ENCODE data around the gene PHACTR2.
"Not testable (repeated sequence)": the region's sequence is repeated elsewhere in the genome, so short reads cannot be mapped to it uniquely, and the experiment has no call there.

Gene PHACTR2

DNA sequence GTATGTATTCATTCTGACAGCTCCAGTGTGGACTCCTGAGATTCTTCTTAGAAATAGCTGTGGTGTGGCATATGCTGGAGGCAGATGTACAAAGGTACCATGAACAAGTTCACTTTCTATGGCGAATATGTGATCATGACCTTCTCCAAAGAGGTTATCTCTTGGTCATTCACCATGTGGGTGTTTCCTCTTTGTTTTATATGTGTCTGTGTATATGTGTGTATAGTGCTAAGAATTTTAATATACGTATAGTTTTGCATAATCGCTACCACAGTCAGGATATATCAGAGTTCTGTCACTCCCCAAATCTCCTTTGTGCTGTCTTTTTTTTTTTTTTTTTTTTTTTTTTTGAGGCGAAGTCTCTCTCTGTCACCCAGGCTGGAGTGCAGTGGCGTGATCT lies 47.1 kb downstream of the PHACTR2 start:
- H3K27me3 ChIP-seq (ENCODE audit: control insufficient read depth, insufficient read depth, low read length): no peaks in the 10 kb centered on the region
- H3K9me3 ChIP-seq (ENCODE audit: control insufficient read depth, insufficient read depth, low read depth, low read length): peaks cover 2% of the 10 kb centered on the region; the same call in 1 of the 2 replicates
- peaks cover 37% of the 10 kb centered on the region for H3K36me3 ChIP-seq (ENCODE audit: control insufficient read depth, insufficient read depth, low read length)
- no peak overlapping the region for H3K9ac ChIP-seq (ENCODE audit: low read length)
- no peak overlapping the region for H3K4me3 ChIP-seq (ENCODE audit: low read depth, low read length)
- no peaks in the 10 kb centered on the region for H3K4me1 ChIP-seq (ENCODE audit: control insufficient read depth, insufficient read depth, low read length)
- no peak overlapping the region for H3K27ac ChIP-seq (ENCODE audit: low read depth, low read length)

DNA sequence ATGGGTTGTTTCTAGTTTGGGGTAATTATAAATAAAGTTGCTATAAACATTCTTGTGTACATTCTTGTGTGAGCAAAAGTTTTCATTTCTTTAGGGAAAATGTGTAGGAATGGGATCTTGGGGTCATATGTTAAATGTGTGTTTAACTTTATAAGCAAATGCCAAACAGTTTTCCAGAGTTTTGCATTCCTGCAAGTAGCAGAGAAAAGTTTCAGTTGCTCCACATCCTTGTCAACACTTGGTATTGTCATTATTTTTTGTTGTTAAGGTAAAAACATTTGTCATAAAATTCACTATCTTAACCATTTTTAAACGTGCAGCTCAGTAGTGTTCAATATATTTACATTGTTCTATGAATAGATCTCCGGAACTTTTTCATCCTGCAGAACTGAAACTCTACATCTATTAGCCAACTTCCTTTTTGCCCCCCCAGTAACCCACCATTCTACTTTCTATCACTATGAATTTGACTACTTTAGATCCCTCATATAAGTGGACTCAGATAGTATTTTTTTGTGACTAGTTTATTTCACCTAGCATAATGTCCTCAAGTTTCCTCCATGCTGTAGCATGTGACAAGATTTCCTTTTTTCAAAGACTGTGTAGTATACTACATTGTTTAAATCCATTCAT lies 48.4 kb downstream of the PHACTR2 start:
- Histone ChIP-seq H3K36me3 (ENCODE audit: control insufficient read depth, insufficient read depth, low read length) (peaks cover 28% of the 10 kb centered on the region), H3K9ac (ENCODE audit: low read length) (no peak overlapping the region), H3K27ac (ENCODE audit: low read depth, low read length) (no peak overlapping the region), H3K4me1 (ENCODE audit: control insufficient read depth, insufficient read depth, low read length) (no peaks in the 10 kb centered on the region), H3K27me3 (ENCODE audit: control insufficient read depth, insufficient read depth, low read length) (no peaks in the 10 kb centered on the region), H3K4me3 (ENCODE audit: low read depth, low read length) (no peak overlapping the region), H3K9me3 (ENCODE audit: control insufficient read depth, insufficient read depth, low read depth, low read length) (peaks cover 2% of the 10 kb centered on the region; the same call in 1 of the 2 replicates)

DNA sequence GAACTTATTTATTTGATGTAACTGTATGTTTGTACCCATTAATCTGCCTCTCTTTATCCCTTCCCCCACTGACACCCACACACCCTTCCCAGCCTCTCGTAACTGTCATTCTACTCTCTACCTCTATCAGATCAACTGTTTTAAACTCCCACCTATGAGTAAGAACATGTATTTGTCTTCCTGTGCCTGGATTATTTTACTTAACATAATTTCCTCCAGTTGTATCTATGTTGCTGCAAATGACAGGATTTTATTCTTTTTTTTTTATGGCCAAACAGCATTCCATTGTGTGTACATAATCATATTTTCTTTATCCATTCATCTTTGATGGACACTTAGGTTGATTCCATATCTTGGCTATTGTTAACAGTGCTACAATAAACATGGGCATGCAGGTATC lies 49.3 kb downstream of the PHACTR2 start:
- peaks cover 2% of the 10 kb centered on the region; the same call in 1 of the 2 replicates for H3K9me3 ChIP-seq (ENCODE audit: control insufficient read depth, insufficient read depth, low read depth, low read length)
- no peak overlapping the region for H3K9ac ChIP-seq (ENCODE audit: low read length)
- no peaks in the 10 kb centered on the region for H3K4me1 ChIP-seq (ENCODE audit: control insufficient read depth, insufficient read depth, low read length)
- no peaks in the 10 kb centered on the region for H3K27me3 ChIP-seq (ENCODE audit: control insufficient read depth, insufficient read depth, low read length)
- peaks cover 24% of the 10 kb centered on the region for H3K36me3 ChIP-seq (ENCODE audit: control insufficient read depth, insufficient read depth, low read length)
- H3K27ac ChIP-seq (ENCODE audit: low read depth, low read length): no peak overlapping the region
- no peak overlapping the region for H3K4me3 ChIP-seq (ENCODE audit: low read depth, low read length)

DNA sequence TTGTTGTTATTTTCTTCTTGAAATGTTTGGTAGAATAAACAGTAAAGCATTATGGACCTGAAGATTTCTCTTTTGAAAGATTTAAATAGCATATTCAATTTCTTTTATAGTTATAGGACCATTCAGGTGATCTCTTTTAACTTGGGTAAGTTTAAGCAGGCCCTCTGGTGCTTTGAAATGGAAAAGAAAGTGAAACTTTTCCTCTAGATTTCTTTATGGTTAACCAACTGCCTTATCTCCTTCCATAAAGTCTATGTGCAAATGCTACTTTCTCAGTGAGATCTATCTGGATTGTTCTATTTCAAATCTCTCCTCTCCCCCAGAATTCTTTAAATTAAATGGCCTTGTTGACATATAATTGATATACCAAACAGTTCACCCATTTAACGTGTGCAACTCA lies 54.0 kb downstream of the PHACTR2 start:
- no peaks in the 10 kb centered on the region for H3K9me3 ChIP-seq (ENCODE audit: control insufficient read depth, insufficient read depth, low read depth, low read length)
- no peak overlapping the region for H3K4me3 ChIP-seq (ENCODE audit: low read depth, low read length)

DNA sequence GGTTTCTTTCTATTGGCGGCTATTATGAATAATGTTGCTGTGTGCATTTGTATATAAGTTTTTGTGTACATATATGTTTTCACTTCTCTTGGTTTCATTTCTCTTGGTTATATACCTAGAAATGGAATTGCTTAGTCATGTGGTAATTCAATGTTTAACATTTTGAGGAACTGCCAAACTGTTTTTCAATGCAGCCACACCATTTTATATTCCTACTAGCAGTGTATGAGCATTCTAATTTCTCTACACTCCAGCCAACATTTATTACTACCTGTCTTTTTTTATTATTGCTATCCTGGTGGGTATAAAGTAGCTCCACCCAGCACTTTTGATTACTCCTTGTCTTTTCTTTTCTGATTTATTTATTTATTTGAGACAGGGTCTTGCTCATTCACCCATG lies 54.8 kb downstream of the PHACTR2 start:
- Histone ChIP-seq H3K9me3 (ENCODE audit: control insufficient read depth, insufficient read depth, low read depth, low read length) (no peaks in the 10 kb centered on the region), H3K9ac (ENCODE audit: low read length) (no peak overlapping the region), H3K4me1 (ENCODE audit: control insufficient read depth, insufficient read depth, low read length) (peaks cover 28% of the 10 kb centered on the region), H3K36me3 (ENCODE audit: control insufficient read depth, insufficient read depth, low read length) (no peaks in the 10 kb centered on the region), H3K4me3 (ENCODE audit: low read depth, low read length) (no peak overlapping the region), H3K27ac (ENCODE audit: low read depth, low read length) (no peak overlapping the region), H3K27me3 (ENCODE audit: control insufficient read depth, insufficient read depth, low read length) (no peaks in the 10 kb centered on the region)

More for the DNA sequence above, 54.0 kb downstream of the PHACTR2 start:
- Histone ChIP-seq H3K27me3 (ENCODE audit: control insufficient read depth, insufficient read depth, low read length) (no peaks in the 10 kb centered on the region), H3K4me1 (ENCODE audit: control insufficient read depth, insufficient read depth, low read length) (peaks cover 28% of the 10 kb centered on the region), H3K36me3 (ENCODE audit: control insufficient read depth, insufficient read depth, low read length) (no peaks in the 10 kb centered on the region), H3K27ac (ENCODE audit: low read depth, low read length) (no peak overlapping the region), H3K9ac (ENCODE audit: low read length) (no peak overlapping the region)

DNA sequence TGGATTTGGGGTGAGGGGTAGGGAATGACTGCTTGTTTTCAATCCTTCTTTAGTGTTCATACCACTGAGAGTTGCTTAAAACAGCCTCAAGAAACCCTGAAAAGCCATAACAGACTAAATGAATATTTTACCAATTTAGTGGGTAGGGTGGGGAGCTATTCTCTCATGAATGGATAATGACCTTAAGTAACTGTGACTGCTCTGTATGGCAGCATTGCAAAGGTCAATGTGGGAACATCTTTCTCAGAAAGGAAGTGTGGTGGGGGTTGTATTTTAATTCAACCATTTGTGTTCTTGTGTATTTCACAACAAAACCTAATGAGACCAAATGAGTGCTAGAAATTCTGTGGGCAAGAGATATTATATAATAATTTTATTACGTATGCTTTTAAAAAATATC lies 55.7 kb downstream of the PHACTR2 start:
- no peak overlapping the region for H3K4me3 ChIP-seq (ENCODE audit: low read depth, low read length)
- H3K9ac ChIP-seq (ENCODE audit: low read length): no peak overlapping the region
- peaks cover 28% of the 10 kb centered on the region for H3K4me1 ChIP-seq (ENCODE audit: control insufficient read depth, insufficient read depth, low read length)
- no peak overlapping the region for H3K27ac ChIP-seq (ENCODE audit: low read depth, low read length)
- H3K9me3 ChIP-seq (ENCODE audit: control insufficient read depth, insufficient read depth, low read depth, low read length): no peaks in the 10 kb centered on the region
- no peaks in the 10 kb centered on the region for H3K27me3 ChIP-seq (ENCODE audit: control insufficient read depth, insufficient read depth, low read length)
- no peaks in the 10 kb centered on the region for H3K36me3 ChIP-seq (ENCODE audit: control insufficient read depth, insufficient read depth, low read length)

DNA sequence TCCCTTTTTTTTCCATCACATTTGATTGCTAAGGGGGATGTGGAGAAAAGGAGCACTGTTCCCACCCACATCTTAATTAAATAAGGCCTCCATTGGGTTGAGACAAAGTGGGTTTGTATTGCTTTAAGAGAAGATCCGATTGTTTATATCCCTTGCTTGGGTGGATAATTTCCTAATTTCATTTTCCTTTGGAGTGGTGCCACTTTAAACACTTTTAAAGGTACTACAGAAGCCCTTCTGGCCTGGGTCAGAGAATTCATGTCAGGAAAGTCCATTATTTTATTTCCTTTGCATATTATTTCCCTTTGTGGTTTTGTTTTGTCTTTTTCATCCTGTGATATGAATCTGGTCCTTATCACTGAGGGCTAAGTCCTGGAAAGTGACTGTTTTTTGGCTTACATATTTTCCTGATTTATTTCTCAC lies 56.9 kb downstream of the PHACTR2 start:
- H3K9ac ChIP-seq (ENCODE audit: low read length): no peak overlapping the region
- peaks cover 28% of the 10 kb centered on the region for H3K4me1 ChIP-seq (ENCODE audit: control insufficient read depth, insufficient read depth, low read length)
- H3K27ac ChIP-seq (ENCODE audit: low read depth, low read length): no peak overlapping the region
- H3K27me3 ChIP-seq (ENCODE audit: control insufficient read depth, insufficient read depth, low read length): no peaks in the 10 kb centered on the region
- no peak overlapping the region for H3K4me3 ChIP-seq (ENCODE audit: low read depth, low read length)
- H3K36me3 ChIP-seq (ENCODE audit: control insufficient read depth, insufficient read depth, low read length): no peaks in the 10 kb centered on the region
- H3K9me3 ChIP-seq (ENCODE audit: control insufficient read depth, insufficient read depth, low read depth, low read length): no peaks in the 10 kb centered on the region

DNA sequence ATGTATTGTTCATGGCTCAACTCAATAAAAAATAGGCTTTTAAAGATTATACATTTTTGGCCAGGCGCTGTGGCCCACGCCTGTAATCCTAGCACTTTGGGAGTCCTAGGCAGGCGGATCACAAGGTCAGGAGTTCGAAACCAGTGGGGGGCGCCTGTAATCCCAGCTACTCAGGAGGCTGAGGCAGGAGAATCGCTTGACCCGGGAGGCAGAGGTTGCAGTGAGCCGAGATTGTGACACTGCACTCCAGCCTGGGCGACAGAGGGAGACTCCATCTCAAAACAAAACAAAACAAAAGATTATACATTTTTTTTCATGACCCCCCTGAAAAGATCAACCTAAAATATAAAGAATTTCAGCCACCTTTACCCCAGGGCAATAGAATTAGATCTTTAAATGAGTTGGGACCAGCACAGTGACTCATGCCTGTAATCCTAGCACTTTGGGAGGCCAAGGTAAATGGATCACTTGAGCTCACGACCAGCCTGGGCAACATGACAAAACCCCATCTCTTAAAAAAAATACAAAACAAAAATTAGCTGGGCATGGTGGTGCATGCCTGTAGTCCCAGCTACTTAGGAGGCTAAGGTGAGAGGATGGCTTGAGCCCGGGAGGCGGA lies 60.4 kb downstream of the PHACTR2 start:
- H3K27me3 ChIP-seq (ENCODE audit: control insufficient read depth, insufficient read depth, low read length); H3K9me3 ChIP-seq (ENCODE audit: control insufficient read depth, insufficient read depth, low read depth, low read length); H3K4me3 ChIP-seq (ENCODE audit: low read depth, low read length); H3K9ac ChIP-seq (ENCODE audit: low read length); H3K27ac ChIP-seq (ENCODE audit: low read depth, low read length); H3K36me3 ChIP-seq (ENCODE audit: control insufficient read depth, insufficient read depth, low read length): not testable (repeated sequence)
- peaks cover 37% of the 10 kb centered on the region for H3K4me1 ChIP-seq (ENCODE audit: control insufficient read depth, insufficient read depth, low read length)

DNA sequence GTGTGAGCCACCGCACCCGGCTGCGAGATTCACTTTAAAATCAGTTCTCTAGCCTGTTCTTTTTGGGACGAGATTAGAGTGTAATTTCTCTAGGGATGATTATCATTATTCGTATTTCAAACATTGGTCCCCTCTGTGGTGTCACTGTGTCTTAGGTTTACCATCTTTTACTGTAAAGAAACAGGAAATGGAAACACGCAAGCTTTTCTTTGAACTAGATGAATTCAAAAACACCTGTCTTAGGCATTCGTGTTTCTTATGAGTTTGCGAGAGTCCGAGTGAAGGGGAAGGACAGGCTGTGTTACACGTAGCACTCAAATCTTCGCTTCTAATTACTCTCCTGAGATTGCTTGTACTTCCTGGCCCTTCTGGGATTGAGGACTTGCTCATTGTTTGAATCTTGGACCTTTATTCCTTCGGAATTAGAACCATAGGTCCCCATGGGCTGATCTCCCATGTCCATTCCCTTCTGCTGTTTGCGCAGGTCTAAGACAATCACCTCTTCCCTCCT lies 61.6 kb downstream of the PHACTR2 start:
- Histone ChIP-seq H3K9ac (ENCODE audit: low read length) (no peak overlapping the region), H3K4me3 (ENCODE audit: low read depth, low read length) (no peak overlapping the region), H3K9me3 (ENCODE audit: control insufficient read depth, insufficient read depth, low read depth, low read length) (no peaks in the 10 kb centered on the region), H3K27ac (ENCODE audit: low read depth, low read length) (no peak overlapping the region), H3K36me3 (ENCODE audit: control insufficient read depth, insufficient read depth, low read length) (no peaks in the 10 kb centered on the region), H3K4me1 (ENCODE audit: control insufficient read depth, insufficient read depth, low read length) (peaks cover 40% of the 10 kb centered on the region), H3K27me3 (ENCODE audit: control insufficient read depth, insufficient read depth, low read length) (no peaks in the 10 kb centered on the region)

DNA sequence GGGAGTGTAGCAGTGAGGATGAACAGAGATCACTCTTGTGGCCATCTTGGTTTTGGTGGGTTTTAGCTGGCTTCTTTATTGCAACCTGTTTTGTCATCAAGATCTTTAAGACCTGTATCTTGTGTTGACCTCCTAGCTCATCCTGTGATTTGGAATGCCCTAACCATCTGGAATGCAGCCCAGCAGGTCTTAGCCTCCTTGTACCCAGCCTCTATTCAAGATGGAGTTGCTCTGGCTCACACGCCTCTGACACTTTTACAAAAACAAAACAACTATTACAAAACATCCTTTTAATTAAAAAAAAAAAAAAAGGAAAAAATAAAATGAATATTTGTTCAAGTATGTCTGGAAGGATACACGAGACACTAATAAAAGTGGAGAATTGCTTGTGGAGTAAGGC lies 62.4 kb downstream of the PHACTR2 start:
- H3K9me3 ChIP-seq (ENCODE audit: control insufficient read depth, insufficient read depth, low read depth, low read length): no peaks in the 10 kb centered on the region
- no peaks in the 10 kb centered on the region for H3K36me3 ChIP-seq (ENCODE audit: control insufficient read depth, insufficient read depth, low read length)
- no peak overlapping the region for H3K27ac ChIP-seq (ENCODE audit: low read depth, low read length)
- H3K4me3 ChIP-seq (ENCODE audit: low read depth, low read length): no peak overlapping the region
- peaks cover 40% of the 10 kb centered on the region for H3K4me1 ChIP-seq (ENCODE audit: control insufficient read depth, insufficient read depth, low read length)
- no peak overlapping the region for H3K9ac ChIP-seq (ENCODE audit: low read length)
- H3K27me3 ChIP-seq (ENCODE audit: control insufficient read depth, insufficient read depth, low read length): no peaks in the 10 kb centered on the region

DNA sequence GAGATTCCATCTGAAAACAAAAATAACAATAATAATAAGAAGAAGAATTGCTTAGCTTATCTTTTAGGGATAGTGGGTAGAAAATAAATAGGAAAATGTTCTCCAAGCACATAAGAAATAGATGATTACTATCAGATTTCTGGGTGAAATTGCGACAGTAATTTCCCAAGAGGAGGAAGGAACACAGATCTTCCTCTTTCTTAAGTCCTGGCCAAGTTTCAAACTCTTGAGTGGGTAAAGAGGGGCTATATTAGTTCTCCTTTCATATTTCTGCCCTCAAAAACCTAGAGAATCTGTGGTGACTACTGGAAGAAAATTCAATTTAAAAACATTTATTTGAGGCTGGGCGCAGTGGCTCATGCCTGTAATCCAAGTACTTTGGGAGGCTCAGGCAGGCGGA lies 63.7 kb downstream of the PHACTR2 start:
- no peak overlapping the region for H3K27ac ChIP-seq (ENCODE audit: low read depth, low read length)
- H3K9ac ChIP-seq (ENCODE audit: low read length): no peak overlapping the region
- H3K4me3 ChIP-seq (ENCODE audit: low read depth, low read length): no peak overlapping the region
- peaks cover 42% of the 10 kb centered on the region for H3K4me1 ChIP-seq (ENCODE audit: control insufficient read depth, insufficient read depth, low read length)
- H3K9me3 ChIP-seq (ENCODE audit: control insufficient read depth, insufficient read depth, low read depth, low read length): no peaks in the 10 kb centered on the region
- no peaks in the 10 kb centered on the region for H3K27me3 ChIP-seq (ENCODE audit: control insufficient read depth, insufficient read depth, low read length)
- H3K36me3 ChIP-seq (ENCODE audit: control insufficient read depth, insufficient read depth, low read length): no peaks in the 10 kb centered on the region
